CD4-positive, alpha-beta T cell (primary cell): ENCODE results near the gene GOLGA1. TPM values are rescaled to one million over a fixed set of nuclear protein-coding genes. Genes with fewer than 3 reads are reported as not detected.

ENCODE experiments used
- ATAC-seq: fragments of 200-7000 bp; cut with Tn5 transposase; one replicate; pipeline ENCODE4 v1.10.0; 2022; ENCODE audit warnings: mild to moderate bottlenecking; ENCODE audit not compliant: poor library complexity
- CTCF ChIA-PET: fragments of 350-600 bp; sonication (Branson Sonifier 250); formaldehyde crosslinking; loops from one replicate; lab custom pipeline; 2021; ENCODE audit warnings: antibody characterized with exemption, inconsistent platforms; lab: Charles Lee
- POLR2A ChIA-PET: fragments of 350-600 bp; sonication (Branson Sonifier 250); formaldehyde crosslinking; loops from one replicate; lab custom pipeline; 2021; ENCODE audit warnings: antibody characterized with exemption, inconsistent platforms; lab: Charles Lee
- DNase-seq, 14 experiments: peaks; one replicate each; pipeline ENCODE4 v3.0.0-alpha.2; 2013 to 2020; ENCODE audit warnings: mixed read lengths in 2 of 14
- H3K27ac ChIP-seq, 2 donors: one replicate each; pipeline versions ENCODE4 v1.5.1 to v1.7.0; 2013; ENCODE audit warnings: low read length in 2 of 2, low read depth in 1 of 2, mild to moderate bottlenecking in 1 of 2
- H3K27me3 ChIP-seq, 2 experiments: 1 replicate in 1 of 2; 2 replicates in 1 of 2; pipeline versions ENCODE4 v1.6.1 to v1.7.0; 2013; ENCODE audit warnings: low read length in 2 of 2, control low read depth in 1 of 2, mild to moderate bottlenecking in 1 of 2, moderate library complexity in 1 of 2; ENCODE audit not compliant: insufficient read depth in 2 of 2, control insufficient read depth in 1 of 2
- H3K36me3 ChIP-seq: one replicate; pipeline ENCODE4 v1.6.1; 2013; ENCODE audit warnings: low read length, control low read depth; ENCODE audit not compliant: insufficient read depth
- H3K4me1 ChIP-seq: one replicate; pipeline ENCODE4 v1.6.1; 2013; ENCODE audit warnings: low read length, control low read depth; ENCODE audit not compliant: insufficient read depth
- H3K4me3 ChIP-seq: one replicate; pipeline ENCODE4 v1.5.1; 2013; ENCODE audit warnings: mild to moderate bottlenecking, low read length, moderate library complexity
- H3K9me3 ChIP-seq, 2 experiments: 1 replicate in 1 of 2; 2 replicates in 1 of 2; pipeline versions ENCODE4 v1.6.1 to v1.7.0; 2013; ENCODE audit warnings: low read length in 2 of 2, mild to moderate bottlenecking in 2 of 2, control low read depth in 1 of 2, moderate library complexity in 1 of 2; ENCODE audit not compliant: control insufficient read depth in 1 of 2, insufficient read depth in 1 of 2
- H3K27ac Mint-ChIP-seq: one replicate; pipeline ENCODE4 v1.8.0; 2020; ENCODE audit warnings: mixed read lengths
- H3K27me3 Mint-ChIP-seq: one replicate; pipeline ENCODE4 v1.8.0; 2021; ENCODE audit warnings: mixed read lengths
- H3K36me3 Mint-ChIP-seq: one replicate; pipeline ENCODE4 v1.8.0; 2021; ENCODE audit warnings: low read depth, mixed read lengths
- H3K4me1 Mint-ChIP-seq: one replicate; pipeline ENCODE4 v1.8.0; 2021; ENCODE audit warnings: low read depth, mixed read lengths
- H3K4me3 Mint-ChIP-seq: one replicate; pipeline ENCODE4 v1.8.0; 2020; ENCODE audit warnings: mild to moderate bottlenecking, mixed read lengths
- H3K9me3 Mint-ChIP-seq: one replicate; pipeline ENCODE4 v1.8.0; 2020; ENCODE audit warnings: mixed read lengths
- intact Hi-C, 2 experiments: fragments of 100-400 bp; cut with DNase I in 1 of 2; cut with micrococcal nuclease in 1 of 2; formaldehyde crosslinking; loops; one replicate each; pipeline versions ENCODE4 v1.15.1 to v1.9.0; 2023 to 2025; cut with DNase I, micrococcal nuclease
- total RNA-seq, 174 experiments: library from RNA in 2 of 174; stranded (reverse) in 2 of 174; gene quantifications; one replicate each; pipeline ENCODE4 v1.2.3 and lab custom pipeline; 2021 to 2026
- TF ChIP-seq, protein P1 (sequence below): fragments of 200-600 bp; IDR thresholded peaks from one replicate; pipeline ENCODE4 v1.8.0; 2022; ENCODE audit warnings: antibody characterized with exemption, mild to moderate bottlenecking

GOLGA1 gene
- total RNA-seq, 2 experiments from 2014 or later = 12.9 to 22.2 TPM

DNA sequence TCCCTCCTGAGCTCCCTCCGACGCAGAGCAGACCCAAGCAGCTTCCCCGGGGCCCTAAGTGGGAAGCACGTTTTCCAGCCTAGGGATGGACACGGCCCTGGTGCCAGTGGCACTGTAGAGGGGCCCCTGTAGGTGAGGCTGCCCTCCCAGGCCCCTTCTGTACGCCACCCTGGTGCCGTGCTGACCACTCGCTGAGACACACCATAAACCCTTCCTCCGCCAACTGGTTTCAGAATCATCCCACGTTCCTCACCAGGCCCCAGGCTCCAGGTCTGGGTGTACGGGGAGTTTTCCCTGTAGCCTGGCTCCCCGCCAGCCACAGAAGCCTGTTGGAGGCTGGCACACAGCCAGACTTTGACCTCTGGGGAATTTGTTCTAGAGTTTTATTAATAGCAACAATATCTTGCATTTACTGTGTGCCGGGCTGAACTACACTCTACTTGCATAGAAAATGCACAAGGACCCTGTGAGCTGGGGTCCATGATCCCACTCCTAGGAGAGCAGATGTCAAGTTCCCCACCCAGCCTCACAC, 105.8 kb downstream of the GOLGA1 start:
- Histone ChIP-seq H3K4me3 (no peak overlapping the region), H3K27me3 (peaks cover 5 to 17% of the 10 kb centered on the region in 2 experiments), H3K27ac (no peak overlapping the region), H3K4me1 (no peaks in the 10 kb centered on the region), H3K9me3 (no peaks in the 10 kb centered on the region), H3K36me3 (no peaks in the 10 kb centered on the region)
- ChIA-PET CTCF (no interaction called here), POLR2A (no interaction called here)
- DNase-seq (no peak), ATAC-seq (no peak)
- Mint-ChIP-seq H3K9me3 (no peaks in the 10 kb centered on the region), H3K27me3 (peaks cover 37% of the 10 kb centered on the region), H3K36me3 (no peaks in the 10 kb centered on the region), H3K27ac (no peak overlapping the region), H3K4me3 (no peak overlapping the region), H3K4me1 (no peaks in the 10 kb centered on the region)
- TF ChIP-seq, protein P1, sequence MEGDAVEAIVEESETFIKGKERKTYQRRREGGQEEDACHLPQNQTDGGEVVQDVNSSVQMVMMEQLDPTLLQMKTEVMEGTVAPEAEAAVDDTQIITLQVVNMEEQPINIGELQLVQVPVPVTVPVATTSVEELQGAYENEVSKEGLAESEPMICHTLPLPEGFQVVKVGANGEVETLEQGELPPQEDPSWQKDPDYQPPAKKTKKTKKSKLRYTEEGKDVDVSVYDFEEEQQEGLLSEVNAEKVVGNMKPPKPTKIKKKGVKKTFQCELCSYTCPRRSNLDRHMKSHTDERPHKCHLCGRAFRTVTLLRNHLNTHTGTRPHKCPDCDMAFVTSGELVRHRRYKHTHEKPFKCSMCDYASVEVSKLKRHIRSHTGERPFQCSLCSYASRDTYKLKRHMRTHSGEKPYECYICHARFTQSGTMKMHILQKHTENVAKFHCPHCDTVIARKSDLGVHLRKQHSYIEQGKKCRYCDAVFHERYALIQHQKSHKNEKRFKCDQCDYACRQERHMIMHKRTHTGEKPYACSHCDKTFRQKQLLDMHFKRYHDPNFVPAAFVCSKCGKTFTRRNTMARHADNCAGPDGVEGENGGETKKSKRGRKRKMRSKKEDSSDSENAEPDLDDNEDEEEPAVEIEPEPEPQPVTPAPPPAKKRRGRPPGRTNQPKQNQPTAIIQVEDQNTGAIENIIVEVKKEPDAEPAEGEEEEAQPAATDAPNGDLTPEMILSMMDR = no peak
- intact Hi-C loops = no loop called here

DNA sequence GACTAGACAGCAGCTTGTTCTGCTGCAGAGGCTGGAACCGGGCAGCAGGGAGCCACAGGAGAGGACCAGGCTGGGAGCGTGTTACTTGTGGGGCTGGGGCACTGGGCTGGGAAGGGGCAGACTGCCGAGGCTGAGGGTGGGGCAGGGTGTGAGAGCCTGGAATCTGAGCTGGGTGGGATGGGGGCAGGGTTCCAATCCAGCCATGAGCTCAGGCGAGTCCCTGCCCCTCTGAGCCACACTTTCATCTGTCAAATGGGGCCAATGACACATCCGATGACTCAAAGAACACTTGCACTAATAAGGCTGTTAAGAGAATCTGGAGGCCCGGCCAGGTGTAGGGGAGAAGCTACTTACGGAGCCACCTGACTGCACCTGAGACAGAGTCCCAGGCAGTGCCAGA, 106.3 kb downstream of the GOLGA1 start:
- peaks cover 4 to 12% of the 10 kb centered on the region in 2 experiments for H3K27me3 ChIP-seq
- no peaks in the 10 kb centered on the region for H3K36me3 Mint-ChIP-seq
- no peak overlapping the region for H3K4me3 ChIP-seq
- no peak overlapping the region for H3K27ac Mint-ChIP-seq
- no peak overlapping the region for H3K4me3 Mint-ChIP-seq
- no peaks in the 10 kb centered on the region for H3K9me3 ChIP-seq
- H3K4me1 Mint-ChIP-seq = no peaks in the 10 kb centered on the region
- CTCF ChIA-PET = no interaction called here
- POLR2A ChIA-PET = no interaction called here
- intact Hi-C loops = no loop called here
- no peaks in the 10 kb centered on the region for H3K36me3 ChIP-seq
- peaks cover 35% of the 10 kb centered on the region for H3K27me3 Mint-ChIP-seq
- H3K9me3 Mint-ChIP-seq = no peaks in the 10 kb centered on the region
- DNase-seq (no peak), ATAC-seq (no peak)
- no peaks in the 10 kb centered on the region for H3K4me1 ChIP-seq
- H3K27ac ChIP-seq = no peak overlapping the region
- TF ChIP-seq, protein P1 = no peak

DNA sequence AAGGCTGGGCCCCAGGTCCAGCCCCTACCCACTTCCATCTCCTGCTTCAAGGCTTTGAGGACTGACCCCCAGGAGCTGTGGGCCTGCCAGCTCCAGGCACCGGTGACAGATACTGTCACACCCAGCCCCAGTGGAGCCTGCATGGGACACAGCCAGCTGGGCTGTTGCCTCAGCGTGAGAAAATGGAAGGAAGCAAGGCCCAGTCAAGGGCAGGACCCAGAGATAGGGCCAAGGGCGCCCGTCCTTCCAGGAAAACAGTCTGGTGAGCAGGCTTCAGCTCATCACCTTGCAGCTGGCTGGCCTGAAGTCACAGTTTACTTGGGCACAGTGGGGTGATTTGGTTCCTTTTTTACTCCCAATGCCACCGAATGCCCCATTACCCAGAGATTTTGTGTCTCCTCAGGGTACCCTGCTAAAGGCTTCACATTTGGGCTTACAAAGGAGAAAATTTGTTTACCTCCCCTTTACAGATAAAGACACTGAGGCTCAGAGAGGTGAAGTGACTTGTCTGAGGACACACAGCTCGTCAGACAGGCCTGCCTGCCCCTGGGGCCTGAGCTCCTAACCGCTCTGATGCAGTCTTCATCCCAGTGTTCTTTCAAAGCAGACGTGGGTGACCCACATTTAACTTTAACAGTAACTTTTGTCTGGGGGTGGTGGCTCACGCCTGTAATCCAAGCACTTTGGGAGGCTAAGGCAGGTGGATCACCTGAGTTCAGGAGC, 109.1 kb downstream of the GOLGA1 start:
- intact Hi-C loops = no loop called here
- H3K36me3 Mint-ChIP-seq = no peaks in the 10 kb centered on the region
- Histone ChIP-seq H3K4me3 (no peak overlapping the region), H3K27ac (no peak overlapping the region), H3K9me3 (no peaks in the 10 kb centered on the region), H3K27me3 (peaks cover 2 to 4% of the 10 kb centered on the region in 2 experiments), H3K36me3 (no peaks in the 10 kb centered on the region), H3K4me1 (no peaks in the 10 kb centered on the region)
- ChIA-PET CTCF (no interaction called here), POLR2A (no interaction called here)
- H3K4me3 Mint-ChIP-seq = no peak overlapping the region
- no peaks in the 10 kb centered on the region for H3K4me1 Mint-ChIP-seq
- ATAC-seq (no peak), DNase-seq (no peak)
- peaks cover 15% of the 10 kb centered on the region for H3K27me3 Mint-ChIP-seq
- no peaks in the 10 kb centered on the region for H3K9me3 Mint-ChIP-seq
- TF ChIP-seq, protein P1 = no peak
- H3K27ac Mint-ChIP-seq = no peak overlapping the region
